Mesenchymal stem cell (in vitro differentiated cells and primary cell): ENCODE data around the gene FCER1G.

Experiments used
- DNase-seq: peaks from one replicate; pipeline ENCODE4 v3.0.0-alpha.2; 2013
- H2AFZ ChIP-seq: one replicate; pipeline ENCODE4 v1.6.1; 2013; ENCODE audit warnings: low read depth, mild to moderate bottlenecking, control low read depth, inconsistent platforms, low read length, moderate library complexity
- H2AK5ac ChIP-seq: 2 replicates; pipeline ENCODE4 v1.6.1; 2013; ENCODE audit warnings: low read length, moderate library complexity, mild to moderate bottlenecking, inconsistent platforms; ENCODE audit not compliant: severe bottlenecking
- H2BK120ac ChIP-seq: one replicate; pipeline ENCODE4 v1.6.1; 2013; ENCODE audit warnings: low read depth, mild to moderate bottlenecking, inconsistent platforms, low read length, moderate library complexity
- H2BK12ac ChIP-seq, 2 experiments: one replicate each; pipeline ENCODE4 v1.6.1; 2013; ENCODE audit warnings: inconsistent platforms in 2 of 2, low read length in 2 of 2, mild to moderate bottlenecking in 2 of 2, moderate library complexity in 2 of 2, control low read depth in 1 of 2
- H2BK15ac ChIP-seq: one replicate; pipeline ENCODE4 v1.6.1; 2013; ENCODE audit warnings: mild to moderate bottlenecking, low read depth, inconsistent platforms; ENCODE audit not compliant: poor library complexity, severe bottlenecking
- H2BK5ac ChIP-seq: 2 replicates; pipeline ENCODE4 v1.6.1; 2013; ENCODE audit warnings: low read depth, mild to moderate bottlenecking, low read length, control low read depth, inconsistent platforms; ENCODE audit not compliant: poor library complexity, severe bottlenecking
- H3K14ac ChIP-seq, 2 experiments: one replicate each; pipeline ENCODE4 v1.6.1; 2013; ENCODE audit warnings: inconsistent platforms in 2 of 2, low read length in 2 of 2, control low read depth in 1 of 2, mild to moderate bottlenecking in 1 of 2, moderate library complexity in 1 of 2
- H3K18ac ChIP-seq, 2 experiments: one replicate each; pipeline ENCODE4 v1.6.1; 2013; ENCODE audit warnings: inconsistent platforms in 2 of 2, low read length in 2 of 2, control low read depth in 1 of 2, low read depth in 1 of 2, mild to moderate bottlenecking in 1 of 2
- H3K23ac ChIP-seq, 2 experiments: one replicate each; pipeline ENCODE4 v1.6.1; 2013; ENCODE audit warnings: inconsistent platforms in 2 of 2, low read length in 2 of 2, mild to moderate bottlenecking in 2 of 2, moderate library complexity in 2 of 2, control low read depth in 1 of 2
- H3K27ac ChIP-seq: 2 replicates; pipeline ENCODE4 v1.5.1; 2013; ENCODE audit warnings: mild to moderate bottlenecking, moderate library complexity, low read length, control low read depth, inconsistent platforms; ENCODE audit not compliant: poor library complexity, severe bottlenecking
- H3K27me3 ChIP-seq, 2 experiments: 2 replicates each; pipeline versions ENCODE4 v1.6.1 to v1.7.0; 2013; ENCODE audit warnings: low read length in 2 of 2, mild to moderate bottlenecking in 2 of 2, moderate library complexity in 2 of 2, control low read depth in 1 of 2, inconsistent platforms in 1 of 2; ENCODE audit not compliant: control insufficient read depth in 1 of 2, insufficient read depth in 1 of 2
- H3K36me3 ChIP-seq, 2 experiments: 2 replicates each; pipeline versions ENCODE4 v1.6.1 to v1.7.0; 2013; ENCODE audit warnings: low read length in 2 of 2, control low read depth in 1 of 2, inconsistent platforms in 1 of 2, low read depth in 1 of 2, mild to moderate bottlenecking in 1 of 2; ENCODE audit not compliant: insufficient read depth in 2 of 2, control insufficient read depth in 1 of 2
- H3K4ac ChIP-seq, 2 experiments: one replicate each; pipeline ENCODE4 v1.6.1; 2013; ENCODE audit warnings: inconsistent platforms in 2 of 2, low read length in 2 of 2, mild to moderate bottlenecking in 2 of 2, moderate library complexity in 2 of 2, control low read depth in 1 of 2, low read depth in 1 of 2
- H3K4me1 ChIP-seq: 2 replicates; pipeline ENCODE4 v1.6.1; 2013; ENCODE audit warnings: low read depth, low read length, control low read depth; ENCODE audit not compliant: control insufficient read depth, insufficient read depth
- H3K4me2 ChIP-seq: 2 replicates; pipeline ENCODE4 v1.6.1; 2013; ENCODE audit warnings: low read length, mild to moderate bottlenecking, inconsistent platforms; ENCODE audit not compliant: poor library complexity, severe bottlenecking
- H3K4me3 ChIP-seq, 2 experiments: 2 replicates each; pipeline versions ENCODE4 v1.5.1 to v1.7.0; 2013; ENCODE audit warnings: low read length in 2 of 2, mild to moderate bottlenecking in 2 of 2, control low read depth in 1 of 2, low read depth in 1 of 2; ENCODE audit not compliant: insufficient read depth in 1 of 2
- H3K79me1 ChIP-seq: replicated peaks from 2 replicates; pipeline ENCODE4 v1.6.1; 2013; ENCODE audit warnings: mild to moderate bottlenecking, control low read depth, low read length, inconsistent platforms; ENCODE audit not compliant: poor library complexity, severe bottlenecking
- H3K9ac ChIP-seq: 2 replicates; pipeline ENCODE4 v1.7.0; 2013; ENCODE audit warnings: mild to moderate bottlenecking, low read length, moderate library complexity
- H3K9me3 ChIP-seq: 2 replicates; pipeline ENCODE4 v1.7.0; 2013; ENCODE audit warnings: mild to moderate bottlenecking, low read length; ENCODE audit not compliant: control insufficient read depth
- H4K8ac ChIP-seq: one replicate; pipeline ENCODE4 v1.6.1; 2013; ENCODE audit warnings: inconsistent platforms, mild to moderate bottlenecking, low read length, moderate library complexity
- H4K91ac ChIP-seq: one replicate; pipeline ENCODE4 v1.6.1; 2013; ENCODE audit warnings: mild to moderate bottlenecking, low read length, inconsistent platforms
- WGBS: methylation state at CpG from one replicate; pipeline ENCODE4 v1.1.7; 2013; ENCODE audit warnings: mixed read lengths; 5-methylcytosine and 5-hydroxymethylcytosine counted together

The FCER1G gene

DNA sequence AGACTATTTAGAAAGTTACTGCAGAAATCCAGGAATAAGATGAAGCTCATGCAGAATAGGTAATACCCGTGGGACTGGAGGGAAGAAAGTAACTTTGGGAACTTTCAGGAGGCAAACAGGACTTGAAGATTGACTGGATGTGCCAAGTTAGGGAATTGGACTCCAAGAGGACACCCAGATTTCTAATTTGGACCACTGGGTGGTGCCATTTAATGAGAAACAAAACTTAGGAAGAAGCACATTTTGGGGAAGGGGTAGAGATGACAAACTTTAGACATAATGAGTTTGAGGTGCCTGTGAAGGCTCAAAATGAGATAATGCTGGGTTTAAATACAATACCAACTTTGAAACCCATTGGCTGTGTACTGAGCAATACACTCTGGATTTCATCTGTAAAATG lies 34.5 kb upstream of the FCER1G start:
- H3K36me3 ChIP-seq = peaks cover 5% of the 10 kb centered on the region in 2 experiments
- DNase-seq = no peak
- no peak overlapping the region for H3K27ac ChIP-seq
- H3K23ac ChIP-seq = no peak overlapping the region
- no peak overlapping the region for H4K8ac ChIP-seq
- no peak overlapping the region for H3K14ac ChIP-seq
- WGBS = 64% methylated on average over 1 of the region's 1 CpG
- H3K4ac ChIP-seq = no peak overlapping the region
- no peak overlapping the region for H3K9ac ChIP-seq
- H2BK5ac ChIP-seq = no peak overlapping the region
- H3K27me3 ChIP-seq = no peaks in the 10 kb centered on the region
- H3K18ac ChIP-seq = no peak overlapping the region
- H3K4me2 ChIP-seq = no peak overlapping the region
- no peak overlapping the region for H2BK120ac ChIP-seq
- H2BK12ac ChIP-seq = no peak overlapping the region
- H2AK5ac ChIP-seq = no peak overlapping the region
- no peak overlapping the region for H3K4me3 ChIP-seq
- H3K4me1 ChIP-seq = peaks cover 16% of the 10 kb centered on the region
- H2AFZ ChIP-seq = no peak overlapping the region
- H2BK15ac ChIP-seq = no peak overlapping the region
- H3K9me3 ChIP-seq = no peaks in the 10 kb centered on the region
- H4K91ac ChIP-seq = no peak overlapping the region
- peaks cover 8% of the 10 kb centered on the region for H3K79me1 ChIP-seq

GRCh38 chr1:161182214-161182613 lies 32.9 kb upstream of the FCER1G start:
- Histone ChIP-seq H2BK120ac (no peak overlapping the region), H4K8ac (no peak overlapping the region), H3K27me3 (no peaks in the 10 kb centered on the region), H3K27ac (no peak overlapping the region), H2BK5ac (no peak overlapping the region), H3K9me3 (no peaks in the 10 kb centered on the region), H3K4ac (no peak overlapping the region), H2BK15ac (no peak overlapping the region), H3K18ac (no peak overlapping the region), H3K36me3 (no peaks in the 10 kb centered on the region), H3K4me2 (no peak overlapping the region), H3K23ac (no peak overlapping the region), H4K91ac (no peak overlapping the region), H3K4me3 (no peak overlapping the region), H3K14ac (no peak overlapping the region), H2BK12ac (no peak overlapping the region), H2AFZ (no peak overlapping the region), H3K4me1 (peaks cover 5% of the 10 kb centered on the region), H3K79me1 (no peaks in the 10 kb centered on the region), H2AK5ac (no peak overlapping the region), H3K9ac (peak overlapping the region; percentile 43)
- DNase-seq = no peak
- WGBS = 94% methylated on average over 1 of the region's 1 CpG

GRCh38 chr1:161185282-161185682 lies 29.8 kb upstream of the FCER1G start:
- WGBS = 19% methylated on average over 3 of the region's 3 CpGs
- no peak overlapping the region for H2BK15ac ChIP-seq

DNA sequence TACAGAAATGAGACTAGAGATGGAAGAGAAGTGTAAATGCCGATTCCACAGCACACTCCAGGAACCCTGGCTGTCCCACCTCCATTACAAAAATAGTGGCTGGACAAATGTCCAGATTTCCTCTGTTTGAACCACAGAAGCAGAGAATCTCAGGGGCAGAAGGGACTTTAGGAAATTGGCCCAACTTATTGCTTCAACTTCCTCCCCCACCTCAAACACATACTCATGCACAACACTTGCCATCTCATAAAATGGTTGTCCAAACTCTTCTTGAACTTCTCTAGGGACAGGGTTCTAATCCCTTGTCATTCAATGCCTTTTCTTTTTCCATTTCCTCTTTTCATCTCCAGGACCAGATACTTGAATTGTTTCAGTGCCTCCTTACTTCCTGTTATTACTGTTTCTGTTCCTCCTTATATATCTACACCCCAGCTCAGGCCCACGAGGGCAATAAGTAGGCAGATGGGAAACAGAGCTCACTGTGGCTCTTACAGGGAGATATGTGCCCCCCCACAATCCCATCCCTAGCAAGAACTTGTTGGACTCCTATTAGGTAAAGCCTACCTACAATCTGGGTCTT lies 29.3 kb upstream of the FCER1G start:
- Histone ChIP-seq H4K8ac (peak overlapping the region; percentile 15), H3K4me3 (no peak overlapping the region), H3K27ac (no peak overlapping the region), H3K14ac (no peak overlapping the region), H3K18ac (peak overlapping the region in 1 of 2 experiments; percentile 48), H3K4me1 (peaks cover 2% of the 10 kb centered on the region), H3K9ac (peak overlapping the region; percentile 42), H4K91ac (no peak overlapping the region), H3K9me3 (no peaks in the 10 kb centered on the region), H3K79me1 (no peaks in the 10 kb centered on the region), H2BK15ac (no peak overlapping the region), H2BK5ac (no peak overlapping the region), H2AK5ac (no peak overlapping the region), H3K4ac (peak overlapping the region in 1 of 2 experiments; percentile 60), H3K23ac (no peak overlapping the region), H2BK120ac (no peak overlapping the region), H2BK12ac (peak overlapping the region in 1 of 2 experiments; percentile 91), H3K36me3 (peaks cover 0 to 4% of the 10 kb centered on the region in 2 experiments), H3K27me3 (no peaks in the 10 kb centered on the region), H2AFZ (peak overlapping the region; percentile 29), H3K4me2 (no peak overlapping the region)
- WGBS = 76% methylated on average over 2 of the region's 2 CpGs
- DNase-seq = no peak

More at GRCh38 chr1:161185282-161185682, 29.8 kb upstream of the FCER1G start:
- Histone ChIP-seq H3K4me2 (no peak overlapping the region), H3K79me1 (no peaks in the 10 kb centered on the region), H3K36me3 (no peaks in the 10 kb centered on the region), H3K27ac (no peak overlapping the region), H3K4ac (no peak overlapping the region), H4K91ac (no peak overlapping the region), H3K23ac (no peak overlapping the region), H2AFZ (no peak overlapping the region), H3K4me3 (no peak overlapping the region), H2BK120ac (no peak overlapping the region), H4K8ac (peak overlapping the region; percentile 63), H2BK5ac (no peak overlapping the region), H3K4me1 (peaks cover 2% of the 10 kb centered on the region), H3K27me3 (no peaks in the 10 kb centered on the region), H2AK5ac (no peak overlapping the region), H3K18ac (no peak overlapping the region), H3K9me3 (no peaks in the 10 kb centered on the region), H2BK12ac (no peak overlapping the region), H3K14ac (no peak overlapping the region), H3K9ac (peak overlapping the region; percentile 42)
- peak; percentile 88 for DNase-seq
